Measurements from ENCODE around the gene SULT1E1.

The SULT1E1 gene, protein sequence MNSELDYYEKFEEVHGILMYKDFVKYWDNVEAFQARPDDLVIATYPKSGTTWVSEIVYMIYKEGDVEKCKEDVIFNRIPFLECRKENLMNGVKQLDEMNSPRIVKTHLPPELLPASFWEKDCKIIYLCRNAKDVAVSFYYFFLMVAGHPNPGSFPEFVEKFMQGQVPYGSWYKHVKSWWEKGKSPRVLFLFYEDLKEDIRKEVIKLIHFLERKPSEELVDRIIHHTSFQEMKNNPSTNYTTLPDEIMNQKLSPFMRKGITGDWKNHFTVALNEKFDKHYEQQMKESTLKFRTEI

DNA sequence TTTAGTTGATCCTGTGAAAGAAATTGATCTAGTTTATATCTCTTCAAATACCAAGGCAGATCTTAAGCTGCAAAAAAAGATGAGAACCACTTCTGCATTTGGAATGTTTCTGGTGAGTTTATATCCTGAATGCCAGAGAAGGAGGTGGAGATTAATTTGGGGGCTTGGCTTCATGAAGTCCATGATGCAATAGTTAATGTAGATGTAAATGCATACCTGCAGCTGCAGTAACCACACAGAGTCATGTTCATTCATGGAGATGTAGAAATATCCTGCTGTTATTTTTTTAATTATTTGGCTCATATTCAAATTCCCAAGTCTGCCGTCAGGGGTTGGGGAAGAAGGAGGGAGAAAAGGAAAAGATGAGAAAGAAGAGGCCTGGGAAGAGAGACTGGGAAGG, at the start of gene SULT1E1:
SULT1E1 (minus strand) TSS at position 94 of the 400 bp plus-strand sequence. CDS start 2,501 bp downstream, outside the sequence.
- no peak for DNase-seq

DNA sequence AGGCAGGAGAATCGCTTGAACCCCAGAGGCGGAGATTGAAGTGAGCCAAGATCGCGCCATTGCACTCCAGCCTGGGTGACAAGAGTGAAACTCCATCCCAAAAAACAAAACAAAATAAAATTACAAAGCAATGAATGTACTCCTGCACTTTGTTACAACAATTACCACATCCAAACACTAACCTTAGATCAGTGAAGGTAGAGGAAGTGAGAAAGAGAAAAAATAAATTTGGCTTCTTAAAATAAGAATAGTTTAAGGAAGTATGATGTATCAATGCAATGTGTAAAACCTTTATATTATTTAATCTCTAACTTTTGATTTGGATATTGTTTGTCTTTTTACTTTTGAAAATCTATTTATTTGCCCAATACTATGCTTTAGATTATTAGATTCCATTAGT, 49.2 kb upstream of the SULT1E1 start:
- no peak for DNase-seq

DNA sequence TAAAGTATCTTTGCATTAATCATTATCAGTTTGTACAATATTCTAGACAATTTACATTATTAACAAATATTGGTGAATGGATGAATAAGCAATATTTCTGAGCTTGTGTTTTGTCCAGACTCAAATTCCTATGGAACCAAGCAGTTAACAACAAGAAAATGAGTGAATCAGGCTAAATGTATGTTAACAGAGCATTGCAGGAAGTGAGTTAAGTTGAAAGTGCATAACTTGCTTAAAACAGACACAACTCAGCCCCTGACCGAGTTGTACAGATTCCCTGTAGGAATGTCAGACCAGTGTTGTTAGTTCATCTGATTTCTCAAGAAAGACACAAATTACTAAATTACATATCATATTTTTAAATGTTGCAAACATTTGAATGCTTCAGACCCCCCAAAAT, 47.2 kb upstream of the SULT1E1 start:
- no peak for DNase-seq

DNA sequence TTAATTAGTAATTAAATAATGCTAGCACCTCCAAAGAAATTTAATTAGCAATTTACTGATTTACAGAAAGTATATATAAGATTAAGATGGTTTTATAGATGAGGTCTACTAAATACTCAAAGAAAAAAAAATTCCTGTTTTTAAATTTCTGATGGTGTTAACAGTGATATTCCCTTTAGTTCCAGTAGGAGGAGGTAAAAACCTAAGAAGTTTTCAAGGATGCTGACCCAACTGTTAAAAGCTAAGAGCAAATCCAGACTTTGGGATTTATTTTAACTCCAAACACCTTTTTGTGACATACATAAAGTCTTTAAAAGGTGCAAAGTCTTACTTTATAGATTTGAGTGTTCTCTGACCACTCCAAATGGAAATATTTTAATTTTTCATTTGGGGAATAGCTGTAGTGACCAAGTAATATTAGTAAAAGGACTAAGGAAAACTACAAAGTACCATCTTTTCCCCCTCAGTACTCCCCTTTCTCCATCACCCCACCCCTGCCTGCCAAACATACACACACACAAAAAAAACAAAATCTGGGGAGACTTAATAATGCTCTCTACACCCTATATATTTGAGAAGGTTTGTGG, 36.7 kb upstream of the SULT1E1 start:
- DNase-seq: no peak

DNA sequence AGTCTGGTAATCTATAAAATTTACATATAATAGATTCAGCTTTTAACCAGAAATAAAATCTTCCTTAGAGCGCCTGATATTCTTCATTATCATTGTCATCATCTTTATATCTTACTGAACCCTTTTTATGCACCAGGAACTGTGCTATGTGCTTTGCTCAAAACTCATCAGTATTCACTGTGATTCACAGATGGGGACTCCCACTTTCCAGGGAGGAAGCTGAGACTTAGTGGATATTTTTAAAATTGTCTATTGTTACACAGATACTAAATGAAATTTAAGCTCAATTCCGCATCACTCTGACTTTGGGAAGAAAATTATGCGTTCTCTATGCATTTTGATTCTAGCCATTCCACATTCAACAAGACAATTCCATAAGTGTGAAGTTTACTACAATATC, 34.8 kb upstream of the SULT1E1 start:
- no peak for DNase-seq

DNA sequence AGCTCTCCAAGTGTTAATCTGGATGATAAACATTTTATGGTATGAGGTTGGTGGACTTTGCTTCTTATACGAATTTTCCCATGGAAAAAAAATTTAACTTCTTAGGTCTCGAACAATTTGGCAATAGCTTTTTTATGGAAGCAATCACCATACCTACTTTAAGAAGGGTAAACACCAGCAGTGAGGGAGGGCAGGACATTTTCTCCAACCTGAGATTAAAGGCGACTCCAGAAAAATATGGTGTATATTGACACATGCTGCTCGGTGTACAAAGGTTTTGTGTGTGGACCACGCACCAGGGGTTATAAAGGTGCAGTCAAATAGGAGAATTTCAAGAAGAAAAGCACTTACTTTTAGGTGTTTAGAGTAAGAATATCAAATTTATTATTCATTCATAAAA, 34.2 kb upstream of the SULT1E1 start:
- no peak for DNase-seq

DNA sequence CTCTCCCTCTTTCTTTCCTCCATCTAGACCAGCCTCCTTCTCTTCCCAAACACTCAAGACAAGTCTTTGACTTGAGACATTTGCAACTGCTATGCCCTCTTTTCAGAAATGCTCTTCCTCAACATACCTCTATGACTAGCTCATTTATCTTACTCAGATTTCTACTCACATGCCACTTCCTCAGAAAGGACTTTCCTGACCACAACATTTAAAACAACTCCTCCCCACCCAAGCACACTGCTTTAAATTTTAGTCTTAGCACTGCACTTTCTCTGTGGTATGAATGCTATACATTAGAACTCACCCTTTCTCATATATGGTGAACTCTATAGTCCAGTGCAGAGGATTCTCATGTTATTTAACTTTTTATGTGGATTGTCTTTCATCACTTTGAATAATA, 28.4 kb upstream of the SULT1E1 start:
- no peak for DNase-seq

DNA sequence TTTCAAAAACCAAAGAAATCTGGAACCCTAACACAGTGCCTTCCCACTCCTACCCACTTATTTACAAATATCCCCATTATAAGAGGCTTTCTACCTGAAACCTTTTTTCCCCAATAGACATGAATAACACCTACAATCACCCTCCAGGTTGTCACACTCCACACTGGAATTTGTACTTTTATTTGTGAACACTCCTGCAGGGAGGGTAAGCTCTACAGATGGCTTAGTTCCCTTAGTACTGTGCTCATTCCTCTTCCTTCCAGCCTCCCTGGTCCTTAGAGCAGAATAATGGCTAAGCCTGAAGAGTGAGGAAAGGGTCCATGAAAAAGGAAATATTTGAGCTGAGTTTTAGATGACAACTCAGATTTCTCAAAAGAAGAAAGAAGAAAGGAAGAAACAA, 22.2 kb upstream of the SULT1E1 start:
- no peak for DNase-seq

DNA sequence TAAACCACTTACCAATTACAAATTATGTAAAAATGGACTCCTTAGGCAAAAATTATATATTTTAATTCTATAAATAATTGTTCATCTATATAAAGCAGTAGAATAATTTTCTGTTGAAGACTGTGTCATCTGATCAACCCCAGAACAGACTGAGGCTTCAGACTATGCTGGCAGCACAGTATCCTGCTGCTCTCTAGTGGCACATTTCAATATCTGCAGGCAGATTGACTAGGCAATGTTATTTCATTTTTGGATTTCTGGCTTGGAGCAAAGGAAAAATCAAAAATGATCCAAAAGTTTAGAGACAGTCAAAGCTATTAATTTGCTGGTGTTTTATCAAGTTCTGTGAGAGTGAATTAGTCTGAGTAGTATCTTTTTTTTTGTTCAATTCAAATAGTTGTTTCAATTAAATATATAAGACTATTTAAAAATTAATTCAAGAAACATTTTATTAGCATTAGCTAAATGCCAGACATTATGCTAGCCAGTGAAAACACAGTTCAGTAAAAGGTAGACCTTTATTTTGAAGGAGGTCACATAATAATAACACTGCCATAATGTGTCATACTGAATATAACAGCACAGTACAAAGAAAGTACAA, 21.3 kb upstream of the SULT1E1 start:
- peak; percentile 7 for DNase-seq

DNA sequence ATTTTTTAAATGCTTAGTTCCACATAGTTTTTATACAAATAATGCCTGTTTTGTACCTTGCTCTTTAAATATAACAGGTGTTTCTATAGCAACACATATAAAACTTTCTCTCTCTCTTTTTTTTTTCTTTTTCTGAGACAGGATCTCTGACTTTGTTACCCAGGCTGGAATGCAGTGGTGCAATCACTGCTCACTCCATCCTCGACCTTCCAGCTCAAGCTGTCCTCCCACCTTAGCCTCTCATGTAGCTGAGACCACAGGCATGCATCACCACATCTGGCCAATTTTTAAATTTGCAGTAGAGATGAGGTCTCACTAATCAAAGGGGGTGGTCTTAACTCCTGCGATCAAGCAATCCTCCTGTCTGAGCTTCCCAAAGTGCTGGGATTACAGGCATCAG, 18.3 kb upstream of the SULT1E1 start:
- DNase-seq: no peak

DNA sequence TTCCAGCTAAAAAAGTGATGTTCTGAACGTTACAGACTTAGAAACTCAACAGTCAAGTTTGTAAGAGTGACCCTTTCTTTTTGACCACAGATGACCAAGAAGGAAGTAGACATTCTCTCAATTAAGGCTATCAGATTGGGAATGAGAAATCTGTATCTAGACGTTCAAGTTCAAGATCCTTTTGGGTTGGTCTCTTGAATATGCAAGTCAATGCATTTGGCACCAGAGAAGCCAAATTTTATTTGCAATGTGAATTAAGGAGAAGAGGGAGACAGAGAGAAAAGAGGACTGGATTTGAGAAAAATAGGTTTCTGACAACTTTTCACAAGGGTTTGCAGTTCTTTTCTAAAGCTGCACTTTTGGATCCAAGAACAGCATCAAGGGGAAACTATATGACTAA, 17.5 kb upstream of the SULT1E1 start:
- no peak for DNase-seq

DNA sequence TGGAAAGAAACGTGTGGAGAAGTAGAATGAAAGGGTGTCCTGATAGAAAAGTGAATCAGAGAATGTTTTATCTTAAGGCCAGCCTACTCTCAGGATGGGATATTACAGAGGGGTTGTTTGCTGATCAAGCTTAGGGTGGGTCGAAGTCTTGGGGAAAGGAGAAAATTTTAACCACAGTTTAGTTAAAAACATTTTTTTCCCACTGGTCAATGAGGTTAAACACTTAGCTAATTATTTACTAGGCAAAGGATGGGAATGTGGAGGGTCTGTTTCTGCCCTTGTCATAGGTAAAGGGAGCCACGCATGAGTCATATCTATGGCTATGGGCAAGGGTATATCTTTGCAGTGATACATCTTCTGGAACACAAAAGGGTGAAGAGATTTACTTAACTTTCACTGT, 16.1 kb upstream of the SULT1E1 start:
- no peak for DNase-seq

DNA sequence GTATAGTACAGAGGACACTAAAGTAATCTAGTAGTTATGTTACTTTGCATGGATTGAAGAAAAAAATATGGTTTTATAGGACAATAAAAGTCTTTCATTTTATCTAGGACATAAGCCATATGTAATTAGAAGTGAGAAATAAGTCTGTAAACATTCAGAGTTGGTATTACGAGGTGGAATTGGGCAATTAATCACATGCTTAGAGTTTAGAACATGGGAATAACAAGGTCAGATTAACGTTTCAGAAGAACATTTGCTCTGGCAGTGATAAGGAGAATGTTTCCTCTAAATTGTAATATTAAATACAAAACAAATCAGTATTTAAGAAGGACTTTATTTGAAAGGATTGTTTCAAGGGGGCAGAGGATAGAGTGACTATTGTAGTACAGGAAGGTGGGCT, 15.6 kb upstream of the SULT1E1 start:
- DNase-seq: no peak

DNA sequence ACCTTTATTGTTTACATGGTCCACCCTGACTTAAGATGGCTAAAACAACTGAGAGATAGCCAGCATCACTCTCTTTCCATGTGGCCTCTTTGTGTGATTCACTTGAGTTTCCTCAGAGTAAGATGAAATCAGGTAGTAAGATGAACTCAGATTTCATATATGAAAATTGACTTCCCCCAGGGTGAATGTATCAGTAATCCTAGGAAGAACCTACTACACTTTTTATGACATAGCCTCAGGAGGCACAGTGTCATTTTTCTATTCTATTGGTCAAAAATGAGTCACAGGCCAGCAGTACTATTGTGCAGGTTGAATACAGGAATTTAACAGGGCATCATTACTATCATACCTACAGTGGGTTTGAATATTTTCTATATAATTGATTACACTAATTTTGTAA, 14.6 kb upstream of the SULT1E1 start:
- no peak for DNase-seq

DNA sequence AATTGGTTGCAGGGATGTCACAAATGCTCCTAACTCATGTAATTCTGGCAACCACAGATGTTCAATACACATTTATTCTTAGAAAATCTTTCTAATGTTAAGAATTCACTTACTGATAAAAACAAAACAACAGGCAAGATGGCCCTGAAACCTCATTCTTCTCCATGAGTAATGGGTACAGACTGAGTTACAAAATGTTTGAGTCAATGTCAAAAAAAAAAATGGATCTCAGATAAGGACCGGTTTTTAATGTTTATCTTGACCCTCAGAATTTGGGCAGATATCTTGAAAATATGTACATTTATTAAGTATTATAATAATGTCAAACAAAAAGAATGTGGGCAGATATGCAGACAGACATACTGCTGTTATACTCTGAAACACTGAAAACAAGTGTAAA, 1.8 kb upstream of the SULT1E1 start:
- no peak for DNase-seq

DNA sequence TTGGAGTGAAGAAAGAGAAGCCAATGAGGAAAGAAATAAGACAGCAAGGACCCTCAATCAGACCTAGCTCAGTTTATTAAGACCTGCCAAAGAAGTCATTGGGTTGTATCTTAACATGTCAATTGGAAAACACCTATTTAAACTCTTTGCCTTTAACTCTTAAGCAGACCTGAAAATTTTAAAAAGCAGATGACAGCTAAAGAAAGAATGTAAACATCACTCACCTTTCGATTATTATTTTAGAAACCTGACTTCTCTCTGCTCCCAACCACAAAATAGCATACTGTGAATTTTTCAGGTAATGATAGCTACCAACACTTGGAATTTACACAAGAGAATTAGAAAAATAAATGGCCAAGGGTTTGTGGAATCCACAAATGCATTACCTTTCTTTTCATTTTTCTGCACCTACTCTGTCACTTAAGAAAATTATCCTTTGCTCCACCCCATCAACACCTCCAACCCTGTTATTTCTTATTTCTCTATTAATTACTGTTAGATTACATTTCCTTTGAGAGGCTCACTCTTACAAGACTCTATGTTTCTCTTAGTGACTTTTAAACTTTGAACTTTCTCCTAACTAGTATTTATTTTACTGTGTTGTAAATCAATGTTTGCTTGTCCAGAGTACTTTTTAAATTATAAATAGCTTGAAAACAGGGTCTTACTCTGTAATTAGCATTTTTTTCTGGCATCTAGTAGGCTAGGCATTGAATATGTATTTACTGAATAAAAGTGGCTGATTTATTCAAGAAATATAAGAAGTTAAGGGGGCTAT, 765 bp upstream of the SULT1E1 start:
- DNase-seq: no peak

DNA sequence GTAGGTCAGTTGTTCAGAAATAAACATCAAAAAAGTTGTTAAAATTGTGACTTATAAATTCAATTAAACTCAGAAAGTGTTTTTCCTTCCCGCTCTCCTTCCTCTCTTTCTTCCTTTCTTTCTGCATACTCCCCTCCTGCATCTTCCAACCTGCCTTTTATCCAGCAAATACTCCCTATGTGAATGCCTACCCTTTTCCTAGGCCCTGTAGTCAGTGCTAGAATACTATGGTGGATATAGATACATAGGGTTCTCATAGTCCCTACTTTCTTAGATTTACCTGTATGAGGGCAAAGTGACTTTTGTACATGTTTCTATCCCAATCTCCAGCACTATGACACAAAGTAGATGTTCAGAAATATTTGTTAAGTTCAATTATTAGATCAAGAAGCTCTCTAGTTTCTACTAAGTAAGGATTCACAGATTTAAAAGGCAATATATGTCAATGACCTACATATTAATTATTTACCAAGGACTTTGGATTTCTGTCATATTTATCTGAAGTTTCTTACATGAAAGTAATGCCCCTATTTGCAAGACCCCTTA, 732 bp downstream of the SULT1E1 start:
- no peak for DNase-seq

DNA sequence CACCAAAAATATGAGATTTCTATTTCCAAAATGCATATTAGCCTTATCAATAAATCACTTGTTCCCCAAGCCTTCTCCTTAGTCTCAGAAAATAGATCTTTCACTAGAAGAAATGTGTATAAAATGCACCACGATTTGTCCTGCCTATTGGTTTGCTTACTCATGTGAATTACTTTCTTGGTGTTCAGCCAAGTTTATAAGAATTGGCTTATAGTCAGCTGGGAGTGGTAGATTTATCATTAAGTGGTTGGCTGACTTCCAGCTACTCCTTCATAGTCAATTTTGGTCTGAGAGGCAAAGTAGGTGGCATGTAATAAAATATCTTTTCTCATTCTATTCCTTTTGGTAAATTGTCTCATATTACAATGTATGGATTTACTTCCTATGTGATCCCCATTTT, 1.3 kb downstream of the SULT1E1 start:
- DNase-seq: peak; percentile 55

DNA sequence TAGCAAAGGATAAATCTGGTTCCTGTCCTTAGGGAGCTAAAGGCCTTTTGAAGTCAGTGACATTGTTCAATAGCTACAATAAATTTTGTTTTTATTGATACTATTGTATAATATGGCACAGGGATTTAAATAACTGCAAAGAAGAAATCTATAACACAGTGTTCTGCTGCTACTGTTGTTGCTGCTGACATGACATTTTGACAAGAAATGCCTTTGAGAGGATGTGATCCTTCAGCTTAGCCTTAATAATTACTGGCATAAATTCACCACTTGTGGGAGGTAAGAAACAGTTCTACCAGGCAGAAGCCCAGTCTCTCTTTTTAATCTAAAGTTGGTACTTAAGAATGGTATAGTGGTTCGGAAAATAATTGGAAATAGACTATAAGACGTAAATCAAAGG, 4.1 kb downstream of the SULT1E1 start:
- DNase-seq: no peak

DNA sequence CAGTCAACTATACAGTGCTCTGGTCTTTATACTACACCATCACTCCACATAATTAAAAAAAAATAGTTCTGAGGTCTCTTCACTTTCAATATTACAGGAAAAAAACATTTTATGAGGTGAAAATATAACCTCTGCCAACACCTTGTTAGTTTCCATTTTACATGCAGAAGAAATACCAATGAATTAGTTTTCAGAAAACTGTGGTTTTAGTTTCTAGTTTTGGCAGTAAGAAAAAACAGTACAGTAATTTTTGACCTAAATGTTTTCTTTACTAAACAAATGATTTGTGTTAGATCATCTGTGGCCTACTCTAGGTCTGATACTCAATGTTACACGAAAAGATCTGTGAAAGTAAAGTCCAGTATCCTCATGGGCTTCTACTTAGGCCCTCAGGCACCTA, 10.0 kb downstream of the SULT1E1 start:
- DNase-seq: no peak

DNA sequence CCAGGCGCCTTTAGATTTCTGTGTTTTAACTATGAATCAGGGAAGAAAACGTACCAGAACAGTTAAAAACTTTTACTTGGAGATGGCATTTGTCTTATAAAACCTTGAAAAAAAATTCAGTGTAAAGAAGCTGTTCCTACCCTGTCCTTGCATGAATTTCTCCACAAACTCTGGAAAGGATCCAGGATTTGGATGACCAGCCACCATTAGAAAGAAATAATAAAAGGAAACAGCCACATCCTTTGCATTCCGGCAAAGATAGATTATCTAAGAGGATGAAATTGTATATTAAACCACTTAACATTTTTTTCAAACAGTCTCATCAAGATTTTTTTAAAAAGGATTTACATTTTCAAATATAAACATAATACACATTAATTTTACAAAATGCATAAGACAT, 10.6 kb downstream of the SULT1E1 start:
- DNase-seq: no peak

DNA sequence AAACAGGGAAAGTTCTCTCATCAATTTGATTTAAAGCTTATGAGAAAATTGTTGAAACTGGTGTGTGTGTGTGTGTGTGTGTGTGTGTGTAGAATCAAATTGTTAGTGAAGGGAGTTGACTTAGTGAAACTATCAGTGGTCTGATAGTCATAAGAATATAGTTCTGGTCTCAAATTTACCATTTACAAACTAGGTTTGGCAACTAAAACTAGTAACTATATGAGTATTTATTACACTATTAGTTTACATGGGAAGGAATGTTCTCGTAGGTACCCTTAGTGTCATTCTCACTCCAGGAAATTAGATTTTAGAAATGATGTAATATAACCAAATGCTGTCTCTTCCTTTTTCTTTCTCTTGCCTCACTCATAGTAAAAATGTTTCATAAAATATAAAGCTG, 11.9 kb downstream of the SULT1E1 start:
- no peak for DNase-seq

DNA sequence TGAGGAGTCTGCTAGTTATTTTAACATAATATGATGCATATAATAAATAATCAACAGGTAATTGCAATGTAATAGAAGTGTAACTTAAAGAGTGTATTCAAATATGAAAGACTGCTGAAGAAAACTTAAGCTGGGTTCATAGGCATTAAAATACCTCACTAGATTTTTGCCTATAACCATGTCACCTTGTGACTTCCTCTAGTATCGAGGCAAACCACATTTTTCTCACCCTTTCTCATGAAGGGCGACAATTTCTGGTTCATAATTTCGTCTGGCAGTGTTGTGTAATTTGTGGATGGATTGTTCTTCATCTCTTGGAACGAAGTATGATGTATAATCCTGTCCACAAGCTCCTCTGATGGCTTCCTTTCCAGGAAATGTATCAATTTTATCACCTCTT, 16.0 kb downstream of the SULT1E1 start:
- DNase-seq: no peak

DNA sequence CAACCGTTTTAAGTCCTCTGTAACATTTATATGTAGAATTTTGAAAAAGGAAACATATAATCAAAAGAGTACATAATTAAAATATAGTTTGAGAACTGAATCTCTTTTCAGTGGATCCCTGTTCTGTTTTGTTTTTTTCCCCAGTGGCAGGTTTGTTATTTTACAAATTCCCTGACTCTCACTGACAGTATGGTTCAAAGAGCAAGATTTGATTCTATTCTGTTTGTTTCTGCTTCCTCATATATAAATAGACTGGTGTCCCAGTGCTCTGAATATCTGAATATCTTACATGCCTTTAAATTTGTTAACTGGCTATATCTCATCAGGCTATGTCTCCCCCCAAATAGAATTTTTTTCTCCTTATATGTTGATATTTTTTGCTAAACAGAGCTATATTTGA, 16.6 kb downstream of the SULT1E1 start:
- no peak for DNase-seq
